ENCODE results near the gene KRTAP10-9. TPM values are rescaled to one million over a fixed set of nuclear protein-coding genes. Genes with fewer than 3 reads are reported as not detected.
"Not testable (repeated sequence)": the region's sequence is repeated elsewhere in the genome, so short reads cannot be mapped to it uniquely, and the experiment has no call there.

KRTAP10-9 gene
- total RNA-seq, 1 donor from 2014 or later = not detected

GRCh38 chr21:44614961-44615391, 11.9 kb upstream of the KRTAP10-9 start:
- DNase-seq (ENCODE audit: low read depth, low spot score) = no peak

GRCh38 chr21:44615466-44615865, 11.4 kb upstream of the KRTAP10-9 start:
- DNase-seq (ENCODE audit: low read depth, low spot score) = no peak

- DNase-seq (ENCODE audit: low read depth, low spot score) = no peak
These were observed 10.8 kb upstream of the KRTAP10-9 start for GRCh38 chr21:44615911-44616590.

GRCh38 chr21:44616591-44616926, 10.3 kb upstream of the KRTAP10-9 start:
- no peak for DNase-seq (ENCODE audit: low read depth, low spot score)

- DNase-seq (ENCODE audit: low read depth, low spot score) = no peak
These were observed 9.8 kb upstream of the KRTAP10-9 start for GRCh38 chr21:44617071-44617501.

GRCh38 chr21:44618504-44618903, 8.4 kb upstream of the KRTAP10-9 start:
- DNase-seq (ENCODE audit: low read depth, low spot score) = no peak

- DNase-seq (ENCODE audit: low read depth, low spot score) = no peak
These were observed 8.0 kb upstream of the KRTAP10-9 start for GRCh38 chr21:44618909-44619308.

GRCh38 chr21:44619886-44620285, 7.0 kb upstream of the KRTAP10-9 start:
- DNase-seq (ENCODE audit: low read depth, low spot score) = no peak

- no peak for DNase-seq (ENCODE audit: low read depth, low spot score)
These were observed 3.3 kb upstream of the KRTAP10-9 start for GRCh38 chr21:44623575-44623974.

- DNase-seq (ENCODE audit: low read depth, low spot score) = no peak
These were observed 1.1 kb upstream of the KRTAP10-9 start for GRCh38 chr21:44625756-44626155.

- DNase-seq (ENCODE audit: low read depth, low spot score) = no peak
These were observed 631 bp upstream of the KRTAP10-9 start for GRCh38 chr21:44626262-44626661.

GRCh38 chr21:44627181-44627822, 409 bp downstream of the KRTAP10-9 start:
- not testable (repeated sequence) for DNase-seq (ENCODE audit: low read depth, low spot score)

GRCh38 chr21:44627831-44628233, 939 bp downstream of the KRTAP10-9 start:
- not testable (repeated sequence) for DNase-seq (ENCODE audit: low read depth, low spot score)

GRCh38 chr21:44628707-44629391, 2.0 kb downstream of the KRTAP10-9 start:
- no peak for DNase-seq (ENCODE audit: low read depth, low spot score)

GRCh38 chr21:44630440-44630839, 3.5 kb downstream of the KRTAP10-9 start:
- DNase-seq (ENCODE audit: low read depth, low spot score) = no peak

- no peak for DNase-seq (ENCODE audit: low read depth, low spot score)
These were observed 5.2 kb downstream of the KRTAP10-9 start for GRCh38 chr21:44632067-44632466.

- DNase-seq (ENCODE audit: low read depth, low spot score) = no peak
These were observed 9.5 kb downstream of the KRTAP10-9 start for GRCh38 chr21:44636209-44637017.

GRCh38 chr21:44637018-44637850, 10.3 kb downstream of the KRTAP10-9 start, which contains the start of gene KRTAP10-10:
Gene KRTAP10-10 (plus strand): TSS chr21:44637356. CDS start chr21:44637418, 62 bp downstream.
- no peak for DNase-seq (ENCODE audit: low read depth, low spot score)

GRCh38 chr21:44637851-44638348, 11.0 kb downstream of the KRTAP10-9 start:
- not testable (repeated sequence) for DNase-seq (ENCODE audit: low read depth, low spot score)
